Activated naive CD8-positive, alpha-beta T cell treated with anti-CD3 and anti-CD28 coated beads, Interleukin-2, amount 50 U/mL, for 24 hours (primary cell): ENCODE measurements around the gene COL1A1.

Experiments used
- ATAC-seq: fragments of 150-1000 bp; cut with Tn5 transposase; one replicate; pipeline ENCODE4 v1.10.0; 2021
- DNase-seq: peaks from one replicate; pipeline ENCODE4 v3.0.0; 2021
- H3K27ac Mint-ChIP-seq: one replicate; pipeline ENCODE4 v1.8.0; 2021; ENCODE audit warnings: mild to moderate bottlenecking, mixed read lengths
- H3K27me3 Mint-ChIP-seq: one replicate; pipeline ENCODE4 v1.8.0; 2021; ENCODE audit warnings: mixed read lengths
- H3K36me3 Mint-ChIP-seq: one replicate; pipeline ENCODE4 v1.8.0; 2021; ENCODE audit warnings: low read depth, mixed read lengths
- H3K4me1 Mint-ChIP-seq: one replicate; pipeline ENCODE4 v1.8.0; 2021; ENCODE audit warnings: mixed read lengths
- H3K4me3 Mint-ChIP-seq: one replicate; pipeline ENCODE4 v1.8.0; 2021; ENCODE audit warnings: mild to moderate bottlenecking, moderate library complexity, mixed read lengths
- H3K9me3 Mint-ChIP-seq: one replicate; pipeline ENCODE4 v1.8.0; 2021; ENCODE audit warnings: mixed read lengths

COL1A1 gene

DNA sequence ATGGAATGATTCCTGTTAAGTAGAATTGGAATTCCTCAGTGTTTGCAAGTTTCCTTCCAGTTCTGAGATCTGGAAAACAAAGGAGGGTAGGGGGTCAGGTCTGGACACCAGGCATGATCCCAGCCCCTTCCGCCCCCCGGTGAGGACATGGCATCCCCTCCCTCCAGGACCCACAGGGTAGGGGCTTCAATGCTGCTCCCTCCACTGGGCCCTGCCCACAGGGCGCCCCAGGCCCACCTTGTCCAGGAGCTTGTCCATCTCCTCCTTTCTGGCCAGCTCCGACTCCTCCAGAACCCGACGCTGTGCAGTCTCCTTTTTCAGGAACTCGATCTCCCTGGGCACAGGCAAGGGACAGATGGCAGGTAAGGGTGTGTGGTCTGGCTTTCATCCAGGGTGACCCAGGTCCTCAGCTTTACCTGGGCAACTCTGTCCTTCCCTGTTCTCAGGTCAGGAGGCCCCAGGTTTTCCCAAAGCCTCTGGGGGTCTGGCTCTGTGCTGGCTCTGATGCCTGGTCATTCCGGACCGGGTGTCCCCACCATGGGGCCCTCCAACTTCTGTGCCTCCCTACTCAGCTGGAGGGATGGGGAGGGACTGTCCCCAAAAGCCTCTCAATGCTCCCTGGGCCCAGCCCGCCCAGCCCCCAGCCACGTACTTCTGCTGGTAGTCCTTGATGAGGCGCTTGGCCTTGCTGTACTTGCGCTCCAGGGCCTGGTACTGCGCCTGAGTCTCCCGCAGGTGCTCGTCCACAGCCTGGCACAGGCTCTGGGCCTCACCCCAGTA lies 65.9 kb downstream of the COL1A1 start:
- Mint-ChIP-seq H3K4me1 (peaks cover 26% of the 10 kb centered on the region), H3K27ac (no peak overlapping the region), H3K27me3 (peaks cover 4% of the 10 kb centered on the region), H3K9me3 (no peaks in the 10 kb centered on the region), H3K4me3 (no peak overlapping the region), H3K36me3 (peaks cover 51% of the 10 kb centered on the region)
- no peak for ATAC-seq
- DNase-seq, result no peak

DNA sequence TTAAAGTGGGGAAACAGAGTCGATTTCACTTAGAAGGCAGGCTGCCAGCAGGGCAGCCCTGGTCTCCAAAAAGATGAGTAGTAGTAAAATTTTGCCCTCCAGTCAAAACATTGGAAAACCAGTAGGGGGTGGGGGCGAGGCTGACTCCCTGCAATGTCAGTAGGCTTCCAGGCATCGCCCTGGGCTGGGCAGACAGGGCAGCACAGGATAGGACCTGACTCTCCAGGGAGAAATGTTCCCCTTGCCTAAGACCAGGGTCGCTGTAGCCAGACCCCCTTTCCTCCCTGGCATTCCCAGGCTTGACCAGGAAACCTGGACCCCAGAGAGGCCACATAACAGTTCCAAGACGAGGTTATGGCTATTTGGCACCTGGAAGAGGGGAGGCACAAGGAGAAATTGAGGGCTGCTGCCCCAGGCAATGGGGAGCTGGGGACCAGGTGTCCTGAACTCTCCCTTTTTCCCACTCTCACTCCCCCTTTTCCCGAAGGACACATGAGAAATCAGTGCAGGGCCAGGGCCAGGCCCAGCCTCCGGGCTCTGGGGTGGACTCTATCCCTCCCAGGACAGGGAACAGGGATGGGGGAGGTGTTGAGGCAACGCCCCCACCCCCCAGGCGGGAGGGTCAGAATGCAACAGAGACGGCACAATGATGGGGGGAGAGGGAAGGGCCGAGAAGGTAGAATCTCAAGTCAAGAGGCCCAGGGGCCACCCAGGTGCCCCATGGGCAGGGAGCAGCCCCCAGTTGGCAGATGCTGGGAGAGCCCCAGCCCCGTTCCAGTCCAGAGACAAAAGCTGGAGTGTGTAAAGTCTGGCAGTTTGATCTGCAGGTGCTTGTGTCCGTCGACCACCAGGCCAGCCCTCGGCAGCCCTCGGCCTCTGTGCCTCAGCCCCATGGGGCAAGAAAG lies 67.0 kb downstream of the COL1A1 start:
- DNase-seq (no peak), ATAC-seq (no peak)
- no peak overlapping the region for H3K4me3 Mint-ChIP-seq
- peaks cover 42% of the 10 kb centered on the region for H3K36me3 Mint-ChIP-seq
- H3K27ac Mint-ChIP-seq, result no peak overlapping the region
- H3K27me3 Mint-ChIP-seq, result peaks cover 6% of the 10 kb centered on the region
- H3K9me3 Mint-ChIP-seq, result no peaks in the 10 kb centered on the region
- H3K4me1 Mint-ChIP-seq, result peaks cover 19% of the 10 kb centered on the region

DNA sequence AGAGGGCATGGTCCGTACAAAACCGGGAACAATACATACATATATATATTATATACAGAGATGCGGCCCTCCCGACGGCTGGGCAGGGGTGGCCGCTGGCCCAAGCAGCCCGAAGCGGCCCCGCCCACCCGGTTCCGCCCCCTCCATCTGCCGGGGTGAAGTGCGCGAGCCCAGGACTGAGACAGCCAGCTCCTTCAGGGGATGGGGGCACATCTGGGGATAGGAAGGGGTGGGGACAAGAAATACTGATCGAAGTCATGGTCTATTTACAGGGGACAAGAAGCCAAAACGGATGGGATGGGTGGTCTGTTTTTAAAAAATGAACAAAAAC lies 67.7 kb downstream of the COL1A1 start:
- Mint-ChIP-seq H3K27ac (no peak overlapping the region), H3K36me3 (peaks cover 39% of the 10 kb centered on the region), H3K27me3 (peaks cover 9% of the 10 kb centered on the region), H3K9me3 (no peaks in the 10 kb centered on the region), H3K4me3 (no peak overlapping the region), H3K4me1 (peaks cover 20% of the 10 kb centered on the region)
- DNase-seq (no peak), ATAC-seq (no peak)
